ES-I3 (cell line): Measurements from ENCODE around the gene PSTPIP2.

Experiments used
- H3K36me3 ChIP-seq: 2 replicates; pipeline ENCODE4 v1.6.1; 2013; ENCODE audit warnings: mild to moderate bottlenecking, low read length, control low read depth, moderate library complexity; ENCODE audit not compliant: insufficient read depth
- H3K4me1 ChIP-seq: 2 replicates; pipeline ENCODE4 v1.6.1; 2013; ENCODE audit warnings: mild to moderate bottlenecking, control low read depth, low read length; ENCODE audit not compliant: insufficient read depth
- H3K9ac ChIP-seq: 2 replicates; pipeline ENCODE4 v1.6.1; 2013; ENCODE audit warnings: low read depth, mild to moderate bottlenecking, low read length, moderate library complexity
- H3K9me3 ChIP-seq: 2 replicates; pipeline ENCODE4 v1.6.1; 2013; ENCODE audit warnings: mild to moderate bottlenecking, low read length, moderate library complexity; ENCODE audit not compliant: control insufficient read depth, insufficient read depth

PSTPIP2 gene

DNA sequence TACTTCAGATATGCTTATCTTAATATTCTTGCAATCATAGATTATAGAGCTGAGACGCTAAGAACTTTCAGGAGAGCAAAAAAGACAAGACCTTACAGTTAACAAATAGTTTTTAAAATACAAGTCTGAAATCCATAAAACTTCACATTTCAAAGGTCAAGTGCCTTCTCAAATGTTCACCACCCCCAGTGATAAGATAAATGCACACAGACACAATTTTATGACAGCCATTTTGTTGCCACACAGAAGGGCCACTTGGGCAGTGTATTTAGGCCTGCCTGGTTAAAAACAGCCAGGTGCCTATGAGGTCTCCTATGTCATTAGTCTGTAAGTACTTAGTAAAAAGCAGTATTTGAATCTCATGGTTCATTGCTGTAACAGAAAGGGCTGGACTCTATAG lies 8.1 kb upstream of the PSTPIP2 start:
- H3K4me1 ChIP-seq: no peaks in the 10 kb centered on the region
- H3K36me3 ChIP-seq: peaks cover 12% of the 10 kb centered on the region
- no peak overlapping the region for H3K9ac ChIP-seq

DNA sequence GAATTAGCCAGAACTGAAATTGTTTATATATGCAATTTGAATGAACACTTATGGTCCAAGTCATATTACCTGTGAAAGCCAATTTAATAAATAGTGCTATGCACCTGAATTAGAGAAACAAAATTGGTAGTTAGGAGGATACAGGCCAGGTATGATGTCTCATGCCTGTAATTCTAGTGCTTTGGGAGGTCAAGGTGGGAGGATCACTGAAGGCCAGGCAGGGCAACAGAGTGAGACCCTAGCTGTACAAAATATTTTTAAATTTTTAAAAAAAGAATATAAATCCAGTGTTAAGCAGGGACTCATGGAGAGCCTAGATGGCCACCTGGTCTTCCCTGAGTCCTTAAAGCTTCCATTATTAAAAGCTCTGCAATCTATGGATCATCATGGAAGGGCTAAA lies 7.3 kb upstream of the PSTPIP2 start:
- no peak overlapping the region for H3K9ac ChIP-seq
- H3K9me3 ChIP-seq: no peaks in the 10 kb centered on the region
- H3K4me1 ChIP-seq: no peaks in the 10 kb centered on the region
- peaks cover 12% of the 10 kb centered on the region for H3K36me3 ChIP-seq

More for the DNA sequence above, 8.1 kb upstream of the PSTPIP2 start:
- no peaks in the 10 kb centered on the region for H3K9me3 ChIP-seq

DNA sequence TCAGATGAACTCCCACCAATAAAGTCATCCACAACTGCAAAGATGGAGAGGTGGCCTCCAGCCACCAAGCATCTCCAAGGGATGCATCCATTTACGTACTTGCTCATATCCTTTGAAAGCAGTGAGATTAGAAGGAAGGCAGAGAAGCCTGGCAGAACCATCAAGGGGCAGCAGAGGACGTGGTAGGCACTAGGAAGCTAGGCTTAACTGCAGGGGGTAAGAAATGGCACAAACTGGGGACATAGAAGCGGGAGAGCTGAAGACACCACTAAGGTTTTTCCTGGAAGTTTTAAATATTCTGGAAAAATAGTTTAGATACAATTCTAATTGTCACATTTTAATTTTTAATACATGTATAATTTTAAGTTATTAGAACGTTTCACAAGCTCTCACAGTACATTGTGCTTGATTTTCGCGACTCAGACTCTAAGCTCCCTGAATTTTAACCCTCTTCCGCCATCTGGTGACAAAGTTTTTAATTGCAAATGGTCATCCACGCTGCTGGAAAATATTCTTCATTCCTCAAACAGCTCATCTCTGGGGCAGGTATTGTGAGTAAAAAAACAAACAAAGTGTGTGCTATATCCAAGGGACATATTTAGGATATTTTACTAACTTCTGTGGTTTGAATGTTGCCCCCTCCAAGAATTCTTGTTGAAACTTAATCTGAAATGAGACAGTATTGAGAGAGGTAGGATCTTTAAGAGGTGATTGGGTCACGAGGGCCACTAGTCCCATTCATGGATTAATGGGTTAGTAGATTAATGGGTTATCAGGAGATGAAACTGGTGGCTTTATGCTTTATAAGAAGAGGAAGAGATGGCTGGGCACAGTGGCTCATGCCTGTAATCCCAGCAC lies 1.6 kb upstream of the PSTPIP2 start:
- Histone ChIP-seq H3K9me3 (no peaks in the 10 kb centered on the region), H3K4me1 (no peaks in the 10 kb centered on the region; the same call in 1 of the 2 replicates)

DNA sequence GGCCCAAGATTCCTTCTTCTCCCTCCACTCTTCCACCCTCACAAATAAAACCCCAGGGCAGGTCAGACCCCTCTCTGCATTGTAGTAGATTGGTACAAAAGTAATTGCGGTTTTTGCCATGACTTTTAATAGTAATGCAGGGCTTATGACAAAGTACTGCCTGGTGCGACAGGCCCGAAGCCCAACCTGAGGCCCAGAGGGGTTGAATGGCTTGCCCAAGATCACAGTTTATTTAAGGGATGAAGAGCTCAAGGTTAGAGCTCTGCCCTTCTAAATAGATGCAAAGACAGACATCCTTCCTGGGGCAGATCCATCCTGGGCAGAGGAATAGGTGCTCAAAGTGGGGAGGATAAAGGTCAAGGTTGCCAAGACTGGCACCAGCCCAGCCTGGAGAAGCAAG lies 899 bp upstream of the PSTPIP2 start:
- no peaks in the 10 kb centered on the region; the same call in 1 of the 2 replicates for H3K4me1 ChIP-seq
- H3K9ac ChIP-seq: no peak overlapping the region
- no peaks in the 10 kb centered on the region for H3K36me3 ChIP-seq
- H3K9me3 ChIP-seq: no peaks in the 10 kb centered on the region

More for the DNA sequence above, 1.6 kb upstream of the PSTPIP2 start:
- Histone ChIP-seq H3K9ac (no peak overlapping the region), H3K36me3 (no peaks in the 10 kb centered on the region)

DNA sequence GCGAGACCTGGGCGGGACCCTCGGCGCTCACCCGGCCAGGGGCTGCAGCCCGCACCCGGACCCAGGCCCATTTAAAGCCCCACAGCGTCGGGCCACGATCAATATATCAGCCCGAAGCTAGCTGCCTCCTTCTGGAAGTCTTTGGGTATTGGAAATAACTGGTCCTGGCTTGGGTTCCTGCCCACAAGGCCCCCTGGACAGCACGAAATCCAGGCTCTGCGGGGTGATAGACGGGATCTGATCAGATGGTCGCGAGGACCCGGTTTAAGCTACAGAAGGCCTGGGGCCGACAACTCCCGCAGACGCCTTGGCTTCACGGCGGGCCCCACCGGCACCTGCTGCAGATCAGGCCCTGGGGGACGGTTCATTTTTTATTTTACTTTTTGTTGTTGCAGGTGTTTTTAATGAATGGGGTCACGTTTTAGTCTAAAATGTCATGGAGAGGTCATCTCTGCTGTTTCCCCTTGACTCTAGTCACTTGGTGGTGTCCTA lies 362 bp upstream of the PSTPIP2 start:
- peak overlapping the region; percentile 97; the same call in 1 of the 2 replicates for H3K9ac ChIP-seq
- H3K4me1 ChIP-seq: no peaks in the 10 kb centered on the region; the same call in 1 of the 2 replicates
- H3K36me3 ChIP-seq: no peaks in the 10 kb centered on the region
- no peaks in the 10 kb centered on the region for H3K9me3 ChIP-seq

DNA sequence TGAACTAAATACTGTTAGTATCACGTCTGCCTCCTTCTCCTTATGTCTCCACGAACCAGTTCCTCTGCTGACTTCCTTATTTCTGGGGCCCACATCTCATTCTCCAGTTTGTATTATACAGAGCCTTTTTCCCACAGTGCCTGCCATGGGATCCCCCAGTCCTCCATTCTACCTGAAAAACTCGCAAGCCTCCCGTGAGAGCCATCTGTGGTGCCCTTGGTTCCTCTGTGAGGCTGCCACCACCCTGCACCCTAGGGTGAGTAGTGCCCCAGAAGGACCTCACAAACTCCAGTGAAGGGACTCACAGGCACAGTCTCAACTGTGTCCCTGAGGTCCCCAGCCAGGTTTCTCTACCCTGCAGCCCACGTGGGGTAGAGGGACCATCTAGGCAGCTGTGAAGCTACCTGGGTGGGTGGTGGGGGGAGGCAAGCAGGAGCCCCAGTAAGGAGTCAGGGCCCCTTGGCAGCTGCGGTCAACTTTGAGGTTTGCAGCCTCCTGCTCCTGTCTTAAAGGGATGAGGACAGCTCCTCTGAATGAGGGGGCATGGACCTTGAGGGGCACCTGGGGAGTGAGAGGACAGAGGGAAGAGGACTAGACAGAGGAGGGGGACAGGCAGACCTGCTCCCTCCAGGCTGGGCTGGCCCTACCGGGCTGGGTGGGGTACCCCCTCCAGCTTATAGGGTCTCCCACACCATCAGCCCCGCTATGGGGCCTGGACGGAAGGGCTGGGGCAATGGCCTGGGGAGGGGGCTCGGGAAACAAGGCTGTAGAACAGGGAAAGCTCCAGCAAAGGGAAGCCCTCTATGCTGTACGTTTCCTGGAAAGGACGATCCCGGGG lies 1.0 kb downstream of the PSTPIP2 start:
- Histone ChIP-seq H3K4me1 (no peaks in the 10 kb centered on the region; the same call in 1 of the 2 replicates), H3K36me3 (no peaks in the 10 kb centered on the region), H3K9me3 (no peaks in the 10 kb centered on the region), H3K9ac (peak overlapping the region; percentile 97; the same call in 1 of the 2 replicates)

DNA sequence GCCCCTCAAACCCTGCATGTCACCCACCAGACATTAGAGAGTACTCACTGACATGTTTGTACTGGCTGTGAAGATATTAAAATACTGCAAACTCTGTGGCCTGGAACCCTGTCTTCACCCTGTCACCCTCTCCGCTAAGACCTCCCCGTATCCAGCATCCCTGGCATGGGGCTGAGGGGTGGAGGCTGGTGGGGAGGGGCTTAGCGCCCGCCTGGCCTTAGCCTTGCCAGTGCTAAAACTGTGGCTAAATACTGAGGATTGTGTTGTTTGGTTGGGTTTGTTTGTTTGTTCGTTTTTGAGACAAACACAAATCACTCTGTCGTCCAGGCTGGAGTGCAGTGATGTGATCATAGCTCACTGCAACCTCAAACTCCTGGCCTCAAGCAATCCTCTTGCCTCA lies 1.8 kb downstream of the PSTPIP2 start:
- H3K9ac ChIP-seq: no peak overlapping the region
- H3K36me3 ChIP-seq: no peaks in the 10 kb centered on the region
- no peaks in the 10 kb centered on the region for H3K9me3 ChIP-seq
- H3K4me1 ChIP-seq: no peaks in the 10 kb centered on the region; the same call in 1 of the 2 replicates

DNA sequence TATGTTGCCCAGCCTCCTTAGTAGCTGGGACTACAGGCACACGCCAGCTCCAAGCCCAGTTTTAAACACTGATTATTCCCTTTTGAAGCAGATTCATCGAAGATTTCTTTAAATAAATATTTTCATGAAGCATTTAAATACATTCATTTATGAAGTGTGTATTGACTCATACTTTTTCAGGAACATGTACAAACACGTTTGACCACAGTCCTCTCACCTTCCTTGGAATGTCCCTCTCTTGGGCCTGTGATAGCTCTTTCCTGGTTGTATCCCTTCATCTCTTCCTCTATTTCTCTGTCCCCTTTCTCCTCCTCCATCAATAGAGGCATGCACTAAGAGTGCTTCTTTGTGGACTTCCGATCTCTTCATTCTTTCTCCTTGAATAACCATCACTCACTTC lies 2.5 kb downstream of the PSTPIP2 start:
- H3K9ac ChIP-seq: no peak overlapping the region
- no peaks in the 10 kb centered on the region for H3K36me3 ChIP-seq

DNA sequence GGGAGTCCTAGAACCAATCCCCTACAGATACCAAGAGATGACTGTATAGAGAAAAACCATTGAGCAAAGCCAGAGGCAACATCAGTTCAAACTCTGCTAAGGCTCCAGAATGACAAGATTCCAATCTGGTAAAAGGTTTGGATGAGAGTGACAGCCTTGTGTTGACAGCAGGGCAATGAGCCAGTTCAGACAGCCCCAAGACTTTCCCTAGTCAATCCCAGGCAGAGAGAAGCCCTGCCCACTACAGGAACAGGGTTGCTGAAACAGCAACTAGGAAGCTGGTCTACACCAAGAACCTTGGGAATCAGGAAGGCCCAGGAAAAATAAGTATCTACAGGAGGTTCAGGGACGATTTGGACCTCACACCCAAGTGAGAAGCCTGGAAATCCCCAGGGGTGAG lies 3.3 kb downstream of the PSTPIP2 start:
- no peak overlapping the region for H3K9ac ChIP-seq
- H3K36me3 ChIP-seq: no peaks in the 10 kb centered on the region
- H3K4me1 ChIP-seq: peaks cover 3% of the 10 kb centered on the region
- H3K9me3 ChIP-seq: no peaks in the 10 kb centered on the region

More for the DNA sequence above, 2.5 kb downstream of the PSTPIP2 start:
- Histone ChIP-seq H3K4me1 (no peaks in the 10 kb centered on the region; the same call in 1 of the 2 replicates), H3K9me3 (no peaks in the 10 kb centered on the region)

DNA sequence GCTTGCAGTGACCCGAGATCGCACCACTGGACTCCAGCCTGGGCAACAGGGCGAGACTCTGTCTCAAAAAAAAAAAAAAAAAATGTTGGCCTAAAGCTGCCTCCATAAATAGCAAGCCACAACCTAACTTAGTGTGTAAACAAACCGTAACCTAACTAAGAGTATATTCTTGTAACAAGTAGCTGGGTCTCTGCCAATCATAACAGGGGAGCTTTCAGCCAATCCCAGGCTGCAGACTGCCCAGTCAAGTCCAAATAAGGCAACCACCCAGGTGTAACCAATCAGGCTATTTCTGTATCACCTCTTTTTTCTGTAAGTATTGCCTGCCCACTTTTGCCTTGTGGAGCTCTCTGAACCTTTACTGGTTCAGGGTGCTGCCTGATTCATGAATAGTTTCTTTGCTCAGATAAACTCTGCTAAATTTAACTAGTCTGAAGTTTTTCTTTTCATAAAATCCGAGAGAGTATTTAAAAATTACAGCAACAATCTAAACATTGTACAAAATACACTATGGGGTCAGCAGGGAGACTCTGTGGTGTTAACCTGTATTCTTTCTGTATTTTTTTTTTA lies 4.5 kb downstream of the PSTPIP2 start:
- Histone ChIP-seq H3K36me3 (no peaks in the 10 kb centered on the region), H3K9me3 (no peaks in the 10 kb centered on the region), H3K4me1 (peaks cover 14% of the 10 kb centered on the region), H3K9ac (no peak overlapping the region; the same call in 1 of the 2 replicates)

DNA sequence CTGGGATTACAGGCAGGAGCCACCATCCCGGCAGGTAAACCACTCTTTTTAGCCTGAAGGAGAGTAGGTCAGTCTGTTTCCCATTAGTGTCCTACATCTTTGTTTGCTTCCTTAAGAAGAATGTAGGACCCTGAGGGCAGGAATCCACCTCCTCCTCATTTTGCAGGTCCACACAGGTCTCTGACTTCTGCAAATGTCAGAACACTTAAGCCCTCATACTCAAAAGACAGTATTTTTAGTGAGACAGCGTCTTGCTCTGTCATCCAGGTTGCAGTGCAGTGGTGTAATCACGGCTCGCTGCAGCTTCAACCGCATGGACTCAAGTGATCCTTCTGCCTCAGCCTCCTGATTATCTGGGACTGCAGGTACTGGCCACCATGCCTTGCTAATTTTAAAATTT lies 9.3 kb downstream of the PSTPIP2 start:
- peaks cover 14% of the 10 kb centered on the region for H3K4me1 ChIP-seq
- no peaks in the 10 kb centered on the region for H3K36me3 ChIP-seq
- no peaks in the 10 kb centered on the region for H3K9me3 ChIP-seq
- no peak overlapping the region for H3K9ac ChIP-seq

DNA sequence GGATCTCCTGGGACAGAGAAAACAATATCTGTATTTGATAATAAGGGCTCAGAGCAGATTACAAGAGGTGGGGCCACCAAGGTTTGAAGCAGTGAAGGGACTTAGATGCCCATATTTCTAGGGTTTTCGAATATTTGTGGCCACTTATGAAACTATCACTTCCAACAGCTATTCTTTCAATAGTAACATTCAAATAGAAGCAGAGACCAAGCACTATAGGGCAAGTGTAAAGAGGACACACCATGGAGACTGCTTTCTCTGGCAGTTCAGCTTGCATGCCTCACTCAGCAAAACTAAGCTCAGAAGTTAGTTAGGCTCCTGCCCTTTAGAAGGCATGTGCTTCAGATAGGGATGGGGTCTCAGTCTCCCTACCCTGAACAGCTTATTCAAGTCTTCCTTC lies 10.3 kb downstream of the PSTPIP2 start:
- Histone ChIP-seq H3K36me3 (no peaks in the 10 kb centered on the region), H3K4me1 (peaks cover 14% of the 10 kb centered on the region), H3K9ac (no peak overlapping the region), H3K9me3 (no peaks in the 10 kb centered on the region)

DNA sequence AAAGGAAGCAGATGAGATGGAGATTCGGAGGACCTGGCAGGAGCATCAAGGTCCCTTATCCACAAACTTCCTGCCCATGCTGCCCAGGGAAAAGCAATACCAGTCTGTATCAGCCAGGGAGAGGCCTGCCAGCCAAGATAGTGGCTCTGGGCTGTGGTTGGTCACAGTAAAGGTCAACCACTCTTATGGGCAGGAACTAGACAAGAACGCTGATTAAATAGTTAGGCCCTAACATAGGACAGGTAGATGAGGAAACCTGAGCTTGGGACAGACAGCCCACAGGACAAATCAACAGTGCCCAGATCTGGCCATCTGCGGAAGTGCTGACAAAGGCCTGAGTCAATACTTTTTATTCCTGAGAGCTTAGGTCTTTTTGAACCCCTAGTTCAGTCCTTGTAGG lies 10.7 kb downstream of the PSTPIP2 start:
- H3K9me3 ChIP-seq: no peaks in the 10 kb centered on the region

DNA sequence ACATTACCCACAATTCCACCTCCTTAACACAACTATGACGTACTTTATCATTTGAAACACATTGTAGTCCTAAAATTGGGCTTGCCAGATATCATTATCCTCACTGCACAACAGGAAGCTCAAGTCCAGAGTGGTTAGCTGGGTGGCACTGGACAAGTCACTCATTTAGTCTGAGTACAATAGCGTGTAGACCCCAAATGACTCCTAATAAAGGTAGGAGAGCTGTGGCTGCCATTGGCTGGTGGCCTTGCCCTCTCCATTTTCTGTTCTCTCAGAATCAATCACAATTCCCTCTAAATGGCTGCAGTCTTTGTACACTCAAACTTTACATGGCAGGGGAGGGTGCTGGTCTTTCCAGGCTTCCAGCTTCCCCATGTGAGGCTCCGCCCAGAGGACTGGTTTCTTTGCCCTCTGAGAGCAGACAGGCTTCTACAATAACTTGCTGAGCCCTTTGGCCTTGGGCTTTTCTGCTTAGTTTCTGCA lies 11.7 kb downstream of the PSTPIP2 start:
- Histone ChIP-seq H3K9me3 (no peaks in the 10 kb centered on the region), H3K9ac (no peak overlapping the region), H3K36me3 (no peaks in the 10 kb centered on the region), H3K4me1 (peaks cover 14% of the 10 kb centered on the region)

More for the DNA sequence above, 10.7 kb downstream of the PSTPIP2 start:
- Histone ChIP-seq H3K9ac (no peak overlapping the region), H3K36me3 (no peaks in the 10 kb centered on the region), H3K4me1 (peaks cover 14% of the 10 kb centered on the region)
